Adrenal gland (tissue), 12 donors: ENCODE results near the gene CCDC69. TPM values are rescaled to one million over a fixed set of nuclear protein-coding genes. Genes with fewer than 3 reads are reported as not detected.
A peak's percentile ranks its signal among the peaks of the same experiment; 100 is the strongest.

ENCODE experiments used
- DNase-seq, 7 donors: peaks; one replicate each; pipeline ENCODE4 v3.0.0-alpha.2; 2019 to 2020
- H3K27ac ChIP-seq, 5 donors: fragments of 200-600 bp; sonication (generic) in 4 of 5; 1 replicate in 3 of 5; 2 replicates in 2 of 5; pipeline versions ENCODE4 v1.5.1 to v1.8.0; 2016 to 2020; ENCODE audit warnings: mild to moderate bottlenecking in 1 of 5
- H3K27me3 ChIP-seq: fragments of 200-600 bp; 2 replicates; pipeline ENCODE4 v1.8.0; 2021
- H3K36me3 ChIP-seq, 2 donors: fragments of 200-600 bp; replicated peaks in 1 of 2; 1 replicate in 1 of 2; 2 replicates in 1 of 2; pipeline versions ENCODE4 v1.5.1 to v1.8.0; 2018 to 2022
- H3K4me1 ChIP-seq, 2 donors: fragments of 200-600 bp; replicated peaks in 1 of 2; 1 replicate in 1 of 2; 2 replicates in 1 of 2; pipeline versions ENCODE4 v1.5.1 to v1.8.0; 2018 to 2021
- H3K4me3 ChIP-seq, 4 donors: fragments of 200-600 bp; sonication (generic) in 3 of 4; one replicate each; pipeline ENCODE4 v1.5.1; 2016 to 2018
- H3K9me3 ChIP-seq, 3 donors: fragments of 200-600 bp; sonication (generic) in 1 of 3; replicated peaks in 1 of 3; 1 replicate in 2 of 3; 2 replicates in 1 of 3; pipeline versions ENCODE4 v1.5.1 to v1.8.0; 2016 to 2021
- CTCF ChIP-seq, 6 experiments: fragments of 450-650 bp in 4 of 6; fragments of 200-600 bp in 2 of 6; sonication (generic) in 1 of 6; IDR thresholded peaks; 1 replicate in 5 of 6; 2 replicates in 1 of 6; pipeline versions ENCODE4 v1.5.1 to v1.8.0; 2016 to 2021; ENCODE audit warnings: antibody characterized with exemption in 6 of 6, mild to moderate bottlenecking in 2 of 6, moderate library complexity in 1 of 6
- POLR2A ChIP-seq, 2 donors: fragments of 450-650 bp; IDR thresholded peaks; one replicate each; pipeline ENCODE4 v1.6.1; 2017; ENCODE audit warnings: antibody characterized with exemption in 2 of 2, mild to moderate bottlenecking in 2 of 2, moderate library complexity in 1 of 2
- WGBS, 4 donors: extraction: QIAGEN DNeasy Blood & Tissue Kit in 2 of 4; methylation state at CpG; one replicate each; pipeline versions ENCODE4 v1.1.5 to v1.1.7; 2013 to 2017; 5-methylcytosine and 5-hydroxymethylcytosine counted together
- intact Hi-C, 2 donors: fragments of 100-400 bp; cut with DNase I; formaldehyde crosslinking; loops; one replicate each; pipeline versions ENCODE4 v1.14.1 to v1.15.0; 2022 to 2023
- polyA plus RNA-seq, 3 donors: library from polyadenylated mRNA; stranded (reverse); fragments of 200-250 nt in 2 of 3; fragments of 350-450 nt in 1 of 3; fragmentation: Illumina TruSeq in 1 of 3; extraction: RNeasy Lipid Tissue Mini Kit (QIAGEN cat#74804) in 1 of 3; gene quantifications; one replicate each; pipeline ENCODE4 v1.2.3, GENCODE V29; 2013 to 2014
- total RNA-seq, 9 donors: library from RNA; depleted of rRNA in 4 of 9; stranded (reverse); fragments of >200 nt in 4 of 9; fragments of 120-200 nt in 1 of 9; fragmentation: NEBNext Ultra II Directional in 1 of 9; extraction: Animal tissue kit (Norgen Biotek cat#: 25700) in 1 of 9; gene quantifications; one replicate each; pipeline versions ENCODE4 v1.1.0 to v1.2.4, GENCODE V29; 2013 to 2023
- donor health status: healthy with polysubstance abuse.
- donor health status: Bipolar disorder and iron deficiency.
- donor health status: DM: yes; HTN: yes; CAD: no.
- donor health status: DM: no; HTN: no; CAD: no.
- donor health status: DM: no; HTN: no; CAD: no.
- donor health status: DM: yes; HTN: yes; CAD: no.

Gene CCDC69
- total and polyA plus RNA-seq, 12 donors, result 76.1 to 241 (median 174) TPM

GRCh38 chr5:151219789-151220188, 4.1 kb downstream of the CCDC69 start:
- Histone ChIP-seq H3K9me3 (no peaks in the 10 kb centered on the region), H3K27ac (peak overlapping the region in 1 of 5 donors; percentile 88), H3K4me3 (no peak overlapping the region), H3K4me1 (peaks cover 30 to 86% of the 10 kb centered on the region in 2 donors), H3K27me3 (no peaks in the 10 kb centered on the region), H3K36me3 (no peaks in the 10 kb centered on the region)
- DNase-seq, result peak in 1 of 7 donors; percentile 14
- 69 to 83% (median 80%) methylated on average over 7 of the region's 7 CpGs for WGBS, 4 donors
- no peak for TF ChIP-seq POLR2A (IDR thresholded peaks at IDR 0.05)
- TF ChIP-seq CTCF (IDR thresholded peaks at IDR 0.05), result peak in 1 of 6 experiments; percentile 9
- intact Hi-C loops, result no loop called here

- Histone ChIP-seq H3K4me1 (peaks cover 37 to 88% of the 10 kb centered on the region in 2 donors), H3K27ac (peak overlapping the region in 1 of 5 donors; percentile 51), H3K9me3 (no peaks in the 10 kb centered on the region), H3K27me3 (no peaks in the 10 kb centered on the region), H3K4me3 (no peak overlapping the region), H3K36me3 (no peaks in the 10 kb centered on the region)
- intact Hi-C loops, result no loop called here
- WGBS, 4 donors, result 93 to 95% (median 94%) methylated on average over 9 of the region's 9 CpGs
- DNase-seq, result peak in 1 of 7 donors; percentile 11
- no peak for TF ChIP-seq CTCF (IDR thresholded peaks at IDR 0.05)
- no peak for TF ChIP-seq POLR2A (IDR thresholded peaks at IDR 0.05)
Measured at GRCh38 chr5:151219138-151219537, 4.8 kb downstream of the CCDC69 start.

- TF ChIP-seq POLR2A (IDR thresholded peaks at IDR 0.05), result no peak
- TF ChIP-seq CTCF (IDR thresholded peaks at IDR 0.05), result no peak
- peak overlapping the region in 3 of 5 donors; percentile 6 to 76 (median 51) for H3K27ac ChIP-seq
- H3K36me3 ChIP-seq, result no peaks in the 10 kb centered on the region
- intact Hi-C loops, result no loop called here
- no peaks in the 10 kb centered on the region for H3K9me3 ChIP-seq
- H3K4me1 ChIP-seq, result peaks cover 44 to 93% of the 10 kb centered on the region in 2 donors
- no peaks in the 10 kb centered on the region for H3K27me3 ChIP-seq
- DNase-seq, result no peak
- no peak overlapping the region for H3K4me3 ChIP-seq
- WGBS, 4 donors, result 32 to 58% (median 42%) methylated on average over 3 to 6 of the region's 6 CpGs
Measured at GRCh38 chr5:151218177-151218576, 5.7 kb downstream of the CCDC69 start.

- intact Hi-C loops, result no loop called here
- no peak for TF ChIP-seq POLR2A (IDR thresholded peaks at IDR 0.05)
- no peak for TF ChIP-seq CTCF (IDR thresholded peaks at IDR 0.05)
- peak overlapping the region in 2 of 5 donors; percentile 76 to 88 for H3K27ac ChIP-seq
- no peak overlapping the region for H3K4me3 ChIP-seq
- H3K36me3 ChIP-seq, result no peaks in the 10 kb centered on the region
- H3K9me3 ChIP-seq, result no peaks in the 10 kb centered on the region
- no peaks in the 10 kb centered on the region for H3K27me3 ChIP-seq
- WGBS, 4 donors, result 81 to 87% (median 83%) methylated on average over 5 of the region's 5 CpGs
- H3K4me1 ChIP-seq, result peaks cover 35 to 79% of the 10 kb centered on the region in 2 donors
- DNase-seq, result peak in 1 of 7 donors; percentile 17
Measured at GRCh38 chr5:151216781-151217180, 7.1 kb downstream of the CCDC69 start.
